ENCODE measurements around the gene SMLR1. TPM values are rescaled to one million over a fixed set of nuclear protein-coding genes. Genes with fewer than 3 reads are reported as not detected.

SMLR1 gene
- polyA plus RNA-seq, 1 experiment: not detected

Other genes starting within 250 kb of the SMLR1 start
- gene EPB41L2, start 235.8 kb downstream of the SMLR1 start, polyA plus RNA-seq (2011; rRNA removed): 24.5 and 31.2 TPM in 2 replicates